ENCODE results near the gene RNF121. TPM values are rescaled to one million over a fixed set of nuclear protein-coding genes. Genes with fewer than 3 reads are reported as not detected.
A peak's percentile ranks its signal among the peaks of the same experiment; 100 is the strongest.

The RNF121 gene
- total RNA-seq, 2 donors from 2014 or later, result 34.4 to 45.5 TPM

DNA sequence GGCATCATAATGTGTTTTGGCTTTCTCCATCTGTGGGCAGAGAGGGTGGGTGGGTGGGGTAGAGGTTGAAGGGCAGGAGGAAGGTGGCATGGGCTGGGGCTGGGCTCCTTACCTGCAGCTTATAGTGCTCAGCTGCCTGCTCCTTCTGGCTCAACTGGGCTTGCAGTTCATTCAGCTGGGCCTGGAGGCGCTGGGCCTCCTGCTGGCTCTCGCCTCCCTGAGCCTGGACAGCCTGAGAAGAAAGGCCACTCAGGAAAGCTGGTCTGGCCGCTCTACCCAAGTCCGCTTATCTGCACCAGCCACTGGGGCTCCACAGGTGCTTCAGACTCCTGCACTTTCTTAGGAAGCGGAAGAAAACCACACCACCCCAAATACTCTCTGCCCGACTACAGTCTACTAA, 80.3 kb downstream of the RNF121 start:
- DNase-seq (ENCODE audit: low spot score), result no peak
- H3K4me3 Mint-ChIP-seq, result no peak overlapping the region
- no peak for ATAC-seq
- H3K9me3 Mint-ChIP-seq, result no peaks in the 10 kb centered on the region
- no peak overlapping the region for H3K27ac Mint-ChIP-seq
- peaks cover 6% of the 10 kb centered on the region for H3K36me3 Mint-ChIP-seq
- H3K4me1 Mint-ChIP-seq (ENCODE audit: low read depth in 2 of 2), result peaks cover 0 to 15% of the 10 kb centered on the region in 2 donors
- H3K27me3 Mint-ChIP-seq, result no peaks in the 10 kb centered on the region

DNA sequence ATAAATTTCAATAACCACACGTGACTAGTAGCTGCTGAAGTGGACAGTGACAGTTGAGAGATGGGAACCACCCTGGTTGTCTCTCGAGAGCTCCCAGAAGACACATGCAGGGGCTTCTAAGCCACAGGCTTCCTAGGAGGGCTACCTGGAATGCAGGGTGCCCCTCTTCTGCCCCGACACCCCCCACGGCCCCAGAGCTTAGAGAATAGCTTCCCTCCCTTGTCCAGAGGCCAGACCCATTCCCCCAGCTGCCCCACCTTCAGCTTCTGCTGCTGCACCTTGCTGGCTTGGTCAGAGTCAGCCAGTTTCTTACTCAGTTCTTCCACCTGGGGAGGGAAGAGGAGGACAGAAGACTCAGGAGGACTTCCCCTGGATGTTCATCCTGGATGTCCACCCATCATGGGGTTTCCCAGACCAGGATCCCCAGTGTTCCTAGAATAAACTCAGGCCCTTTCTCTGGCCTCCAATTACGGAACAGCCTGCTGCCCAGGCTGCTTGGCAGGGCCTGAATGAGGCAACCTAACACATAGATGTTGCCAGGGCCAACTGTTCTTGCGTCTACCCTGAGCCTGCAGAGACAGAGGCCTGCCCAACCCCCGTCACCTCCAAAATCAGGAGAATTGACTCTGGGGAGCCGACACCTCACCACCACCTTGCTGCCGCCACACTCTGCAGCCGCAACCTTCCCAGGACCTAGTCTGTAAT, 81.8 kb downstream of the RNF121 start:
- Mint-ChIP-seq H3K4me3 (no peak overlapping the region), H3K36me3 (peaks cover 20% of the 10 kb centered on the region), H3K27me3 (no peaks in the 10 kb centered on the region), H3K4me1 (ENCODE audit: low read depth in 2 of 2) (peaks cover 0 to 28% of the 10 kb centered on the region in 2 donors), H3K9me3 (no peaks in the 10 kb centered on the region), H3K27ac (peak overlapping the region in 1 of 2 donors; percentile 19)
- DNase-seq (ENCODE audit: low spot score) (no peak), ATAC-seq (no peak)

DNA sequence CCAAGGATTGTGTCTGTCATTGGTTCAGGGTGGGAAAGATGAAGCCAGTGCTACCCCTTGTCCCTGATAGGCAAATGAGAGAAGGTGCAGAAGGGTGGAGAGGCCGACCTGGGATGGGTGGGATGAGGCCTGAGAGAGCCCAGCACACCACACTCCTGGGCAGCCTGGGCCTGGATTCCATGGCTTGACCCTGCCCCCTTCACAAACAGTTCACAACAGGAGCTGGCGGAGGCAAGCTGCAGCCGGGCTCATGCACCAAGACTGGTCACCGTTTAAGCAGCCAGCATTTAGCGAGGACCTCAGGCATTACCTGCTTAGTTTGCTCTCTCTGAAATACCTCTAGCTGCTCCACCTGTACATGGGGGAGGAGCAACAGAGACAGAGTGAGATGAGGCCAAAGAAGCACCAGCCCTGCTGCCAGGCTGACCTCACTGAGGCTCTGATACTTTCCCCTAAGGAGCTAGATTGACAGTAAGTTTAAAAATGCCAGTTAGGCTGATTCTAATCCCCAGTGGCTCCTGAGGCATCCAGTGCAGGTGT, 83.3 kb downstream of the RNF121 start:
- peaks cover 23% of the 10 kb centered on the region for H3K36me3 Mint-ChIP-seq
- H3K4me3 Mint-ChIP-seq, result no peak overlapping the region

DNA sequence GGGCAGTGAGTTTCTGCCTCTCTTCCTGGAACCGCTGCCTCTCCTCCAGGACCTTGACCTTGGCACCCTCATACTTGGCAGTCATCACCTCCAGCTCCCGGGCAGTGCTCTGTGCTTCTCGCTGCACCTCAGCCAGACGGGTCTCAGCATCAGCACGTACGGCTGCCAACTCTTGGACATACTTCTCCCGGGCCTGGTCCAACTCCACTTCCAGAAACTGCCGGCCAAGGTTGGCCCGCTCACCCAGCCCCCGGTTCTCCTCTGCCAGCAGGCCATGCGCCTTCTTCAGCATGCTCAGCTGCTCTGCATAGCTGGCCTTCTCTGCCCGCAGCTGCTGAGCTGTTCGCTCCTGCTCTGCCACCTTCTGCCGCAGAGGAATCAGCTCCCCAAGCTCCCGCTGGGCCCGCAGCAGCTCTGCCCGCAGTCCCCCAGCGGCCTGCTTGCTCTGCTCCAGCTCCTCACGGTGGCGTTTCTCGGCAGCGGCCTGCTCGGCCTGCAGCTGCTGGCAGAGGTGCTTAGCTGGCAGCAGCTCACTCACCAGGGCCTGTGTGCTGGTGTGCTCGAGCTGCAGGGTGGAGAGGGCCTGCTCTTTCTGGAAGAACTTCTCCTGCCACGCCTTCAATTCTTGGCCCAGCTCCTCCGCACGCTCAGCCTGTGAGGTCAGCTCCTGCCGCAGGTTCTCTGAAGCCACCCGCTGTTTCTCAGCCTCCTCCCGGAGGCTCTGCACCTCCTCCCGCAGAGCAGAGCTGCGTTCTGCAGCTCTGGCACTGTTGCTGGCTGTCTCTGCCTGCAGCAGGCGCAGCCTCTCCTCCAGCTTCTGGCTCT, 84.3 kb downstream of the RNF121 start:
- no peak overlapping the region for H3K4me3 Mint-ChIP-seq
- DNase-seq (ENCODE audit: low spot score) (no peak), ATAC-seq (no peak)
- no peaks in the 10 kb centered on the region for H3K27me3 Mint-ChIP-seq
- peaks cover 0 to 21% of the 10 kb centered on the region in 2 donors for H3K4me1 Mint-ChIP-seq (ENCODE audit: low read depth in 2 of 2)
- peaks cover 24% of the 10 kb centered on the region for H3K36me3 Mint-ChIP-seq
- no peaks in the 10 kb centered on the region for H3K9me3 Mint-ChIP-seq
- peak overlapping the region in 1 of 2 donors; percentile 31 for H3K27ac Mint-ChIP-seq

More for the DNA sequence above, 83.3 kb downstream of the RNF121 start:
- Mint-ChIP-seq H3K9me3 (no peaks in the 10 kb centered on the region), H3K4me1 (ENCODE audit: low read depth in 2 of 2) (peaks cover 0 to 24% of the 10 kb centered on the region in 2 donors), H3K27me3 (no peaks in the 10 kb centered on the region), H3K27ac (no peak overlapping the region)
- DNase-seq (ENCODE audit: low spot score), result no peak
- ATAC-seq, result no peak

DNA sequence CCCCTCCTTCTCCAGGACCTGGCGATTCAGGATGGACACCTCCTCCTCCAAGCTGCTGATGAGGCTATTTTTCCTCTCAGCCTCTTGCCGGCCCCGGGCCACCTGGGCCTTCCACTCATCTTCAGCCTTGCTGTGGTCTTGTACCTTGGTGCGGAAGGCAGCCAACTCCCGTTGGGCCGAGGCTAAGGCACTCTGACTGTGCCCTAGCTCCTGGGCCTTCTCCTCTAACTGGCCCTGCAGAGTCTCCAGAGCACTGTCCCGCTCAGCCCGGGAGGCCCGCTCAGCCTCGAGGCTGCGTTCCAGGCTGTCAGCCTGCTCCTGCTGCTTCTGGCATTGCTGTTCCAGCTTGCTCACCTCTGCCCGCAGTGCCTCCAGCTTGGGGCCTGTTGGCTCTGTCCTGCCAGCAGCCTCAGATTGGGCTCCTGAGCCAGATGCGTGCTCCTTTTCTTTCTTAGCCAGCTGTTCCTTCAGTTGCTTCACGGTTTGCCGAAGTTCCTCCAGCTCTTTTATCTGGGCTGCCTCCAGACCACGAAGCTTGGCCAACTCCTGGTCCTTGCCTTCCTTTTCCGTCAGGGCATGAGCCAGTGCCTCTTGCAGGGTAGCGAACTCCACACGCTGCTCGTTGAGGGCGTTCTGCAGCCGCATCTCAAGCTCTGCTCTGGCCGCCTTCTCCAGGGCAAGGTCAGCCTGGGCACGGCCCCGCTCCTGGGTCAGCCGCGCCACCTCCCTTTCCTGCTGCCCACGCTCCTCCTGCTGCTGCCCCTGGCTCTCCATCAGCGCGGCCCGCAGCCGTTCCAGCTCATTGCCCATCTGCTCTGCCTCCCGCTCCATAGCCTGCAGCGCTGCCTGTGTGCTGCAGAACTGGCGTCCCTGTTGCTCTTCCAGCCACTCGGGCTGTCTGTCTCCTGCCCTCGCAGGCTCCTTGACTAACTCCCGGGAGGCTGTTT, 85.2 kb downstream of the RNF121 start:
- H3K4me1 Mint-ChIP-seq (ENCODE audit: low read depth in 2 of 2), result peaks cover 0 to 25% of the 10 kb centered on the region in 2 donors
- no peaks in the 10 kb centered on the region for H3K27me3 Mint-ChIP-seq
- H3K27ac Mint-ChIP-seq, result peak overlapping the region in 1 of 2 donors; percentile 31
- no peak overlapping the region for H3K4me3 Mint-ChIP-seq
- H3K9me3 Mint-ChIP-seq, result no peaks in the 10 kb centered on the region
- DNase-seq (ENCODE audit: low spot score) (peak; percentile 47), ATAC-seq (no peak)
- H3K36me3 Mint-ChIP-seq, result peaks cover 19% of the 10 kb centered on the region

DNA sequence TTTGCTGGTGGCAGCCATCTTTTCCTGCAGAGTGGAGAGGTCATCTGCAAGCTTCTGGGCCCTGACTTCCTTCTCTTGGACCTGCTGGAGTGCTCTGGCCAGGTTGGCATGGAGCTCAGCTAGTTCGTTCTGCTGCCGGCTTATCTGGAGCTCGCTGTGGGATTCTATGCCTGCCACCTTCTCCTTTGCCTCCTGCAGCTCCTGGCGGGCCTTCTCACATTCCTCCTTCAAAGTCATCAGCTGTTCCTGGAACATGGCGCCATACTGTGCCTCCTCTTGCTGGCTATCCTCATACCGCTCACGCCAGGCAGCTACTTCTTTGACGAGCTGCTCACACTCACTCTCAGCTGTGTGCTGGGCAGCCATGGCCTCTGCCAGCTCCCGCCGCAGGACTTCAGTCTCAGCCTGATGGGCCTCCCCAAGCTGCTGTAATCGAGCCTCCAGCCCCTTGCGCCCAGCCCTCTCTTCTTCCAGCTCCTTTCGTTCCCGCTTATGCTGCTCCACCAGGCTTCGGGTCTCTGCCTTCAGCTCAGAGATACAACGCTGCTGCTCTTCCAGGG, 86.0 kb downstream of the RNF121 start:
- ATAC-seq (no peak), DNase-seq (ENCODE audit: low spot score) (peak; percentile 37)
- no peaks in the 10 kb centered on the region for H3K9me3 Mint-ChIP-seq
- no peaks in the 10 kb centered on the region for H3K27me3 Mint-ChIP-seq
- peaks cover 19% of the 10 kb centered on the region for H3K36me3 Mint-ChIP-seq
- H3K27ac Mint-ChIP-seq, result no peak overlapping the region
- H3K4me1 Mint-ChIP-seq (ENCODE audit: low read depth in 2 of 2), result peaks cover 0 to 21% of the 10 kb centered on the region in 2 donors
- no peak overlapping the region for H3K4me3 Mint-ChIP-seq

DNA sequence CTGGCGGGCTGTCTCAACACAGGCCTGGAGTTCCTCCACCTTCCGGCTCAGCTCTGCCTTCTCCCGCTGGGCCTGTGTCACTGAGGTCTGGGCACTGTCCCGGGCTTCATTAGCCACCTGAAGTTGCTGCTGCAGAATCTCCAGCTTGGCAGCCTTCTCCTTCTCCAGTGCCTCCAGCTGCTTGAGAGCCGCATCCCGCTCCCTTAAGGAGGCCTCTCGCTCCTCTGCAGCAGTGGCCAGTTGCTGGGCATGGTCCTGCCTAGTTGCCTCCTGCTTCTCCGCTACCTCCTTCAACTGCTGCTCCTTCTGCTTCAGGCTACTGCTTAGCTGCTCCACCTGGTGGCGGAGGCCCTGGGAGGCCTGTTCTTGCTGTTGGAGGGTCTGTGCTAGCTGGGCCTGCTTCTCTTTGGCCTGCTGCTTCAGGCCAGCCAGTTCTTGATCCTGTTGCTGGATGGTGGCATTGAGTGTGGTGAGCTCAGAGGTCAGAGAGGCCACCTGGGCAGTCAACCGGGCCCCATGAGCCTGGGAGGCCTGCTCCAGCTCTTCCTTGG, 86.7 kb downstream of the RNF121 start:
- DNase-seq (ENCODE audit: low spot score), result peak; percentile 23
- H3K27me3 Mint-ChIP-seq, result no peaks in the 10 kb centered on the region
- peaks cover 25% of the 10 kb centered on the region for H3K36me3 Mint-ChIP-seq
- ATAC-seq, result no peak
- H3K4me1 Mint-ChIP-seq (ENCODE audit: low read depth in 2 of 2), result peaks cover 0 to 21% of the 10 kb centered on the region in 2 donors
- H3K4me3 Mint-ChIP-seq, result no peak overlapping the region
- no peak overlapping the region for H3K27ac Mint-ChIP-seq
- no peaks in the 10 kb centered on the region for H3K9me3 Mint-ChIP-seq

DNA sequence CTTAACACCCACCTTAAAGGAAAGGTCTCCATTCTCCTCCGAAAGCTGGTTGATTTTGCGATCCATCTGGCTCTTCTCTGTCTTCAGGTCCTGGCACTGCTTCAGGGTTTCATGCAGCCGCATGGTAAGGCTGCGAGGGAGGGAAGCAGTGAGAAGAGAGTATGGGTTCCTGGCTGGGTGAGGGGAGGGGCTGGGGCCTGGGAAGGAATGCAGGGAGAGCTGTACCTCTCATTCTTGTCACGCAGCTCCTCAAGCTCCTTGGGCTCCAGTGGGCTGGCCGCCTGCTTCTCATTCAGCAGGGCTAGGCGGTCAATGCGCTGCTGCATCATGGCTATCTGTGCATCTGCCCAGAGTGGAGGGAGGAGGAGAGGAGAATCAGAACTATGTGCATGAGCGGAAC, 89.3 kb downstream of the RNF121 start:
- peak overlapping the region in 1 of 2 donors; percentile 49 for H3K27ac Mint-ChIP-seq
- peaks cover 25% of the 10 kb centered on the region for H3K36me3 Mint-ChIP-seq
- H3K4me3 Mint-ChIP-seq, result no peak overlapping the region
- ATAC-seq, result no peak
- no peak for DNase-seq (ENCODE audit: low spot score)
- H3K4me1 Mint-ChIP-seq (ENCODE audit: low read depth in 2 of 2), result peaks cover 0 to 24% of the 10 kb centered on the region in 2 donors
- H3K27me3 Mint-ChIP-seq, result no peaks in the 10 kb centered on the region
- no peaks in the 10 kb centered on the region for H3K9me3 Mint-ChIP-seq

DNA sequence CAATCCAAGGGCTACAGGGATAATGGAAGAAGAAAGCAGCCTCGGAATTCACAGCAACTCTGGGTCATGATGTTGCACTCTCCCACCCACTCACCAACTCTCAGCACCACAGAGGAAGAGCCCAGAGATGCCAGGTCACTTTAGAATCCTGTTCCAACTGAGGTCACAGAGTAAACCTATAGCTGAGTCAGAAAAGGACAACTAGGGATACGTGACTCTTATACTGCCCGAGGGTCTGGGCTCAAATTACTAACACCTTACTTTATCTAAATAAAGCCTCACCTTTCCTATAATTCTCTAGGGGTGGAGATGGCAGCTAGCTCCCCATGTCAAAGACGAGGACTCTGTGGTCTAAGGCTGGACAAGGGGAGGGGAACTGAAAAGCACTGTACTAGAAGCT, 94.5 kb downstream of the RNF121 start:
- DNase-seq (ENCODE audit: low spot score) (no peak), ATAC-seq (no peak)
- H3K4me3 Mint-ChIP-seq, result no peak overlapping the region
- H3K36me3 Mint-ChIP-seq, result peaks cover 13% of the 10 kb centered on the region
- no peaks in the 10 kb centered on the region for H3K27me3 Mint-ChIP-seq
- H3K27ac Mint-ChIP-seq, result no peak overlapping the region
- H3K4me1 Mint-ChIP-seq (ENCODE audit: low read depth in 2 of 2), result peaks cover 10 to 18% of the 10 kb centered on the region in 2 donors
- no peaks in the 10 kb centered on the region for H3K9me3 Mint-ChIP-seq

DNA sequence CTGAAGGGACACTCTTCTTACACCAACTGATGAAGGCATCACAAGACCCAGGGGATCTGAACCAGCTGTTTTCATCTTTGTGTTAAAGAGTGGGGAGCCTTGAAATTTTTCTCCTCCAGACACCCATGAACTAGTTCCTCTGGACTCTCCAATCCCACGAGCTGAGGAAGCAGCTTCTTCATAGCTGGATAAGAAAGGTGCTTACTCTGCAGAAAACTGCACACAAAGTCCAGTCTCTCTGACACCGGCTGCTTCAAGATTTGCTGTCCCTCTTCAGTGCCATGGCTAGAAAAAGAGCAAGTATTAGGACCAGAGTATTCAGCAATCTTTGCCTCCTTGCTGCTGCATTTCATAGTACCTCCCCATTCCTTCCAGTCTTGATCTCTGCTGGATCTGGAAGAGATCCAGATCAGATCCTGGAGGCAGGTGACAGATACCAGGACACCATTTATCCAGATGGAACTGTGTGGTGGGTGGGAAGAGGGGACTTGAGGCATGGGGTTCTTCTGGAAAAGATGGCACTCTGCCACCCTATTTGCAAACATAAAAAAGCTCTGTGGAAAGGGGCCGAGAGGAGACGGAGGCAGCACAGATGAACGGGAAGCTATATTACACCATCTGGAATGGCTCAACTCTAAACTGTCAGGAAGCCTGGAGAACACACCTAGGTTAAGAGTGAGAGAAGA, 95.4 kb downstream of the RNF121 start:
- Mint-ChIP-seq H3K36me3 (peaks cover 13% of the 10 kb centered on the region), H3K27ac (no peak overlapping the region), H3K4me3 (no peak overlapping the region), H3K27me3 (no peaks in the 10 kb centered on the region), H3K4me1 (ENCODE audit: low read depth in 2 of 2) (peaks cover 8 to 18% of the 10 kb centered on the region in 2 donors), H3K9me3 (no peaks in the 10 kb centered on the region)
- DNase-seq (ENCODE audit: low spot score) (no peak), ATAC-seq (no peak)

DNA sequence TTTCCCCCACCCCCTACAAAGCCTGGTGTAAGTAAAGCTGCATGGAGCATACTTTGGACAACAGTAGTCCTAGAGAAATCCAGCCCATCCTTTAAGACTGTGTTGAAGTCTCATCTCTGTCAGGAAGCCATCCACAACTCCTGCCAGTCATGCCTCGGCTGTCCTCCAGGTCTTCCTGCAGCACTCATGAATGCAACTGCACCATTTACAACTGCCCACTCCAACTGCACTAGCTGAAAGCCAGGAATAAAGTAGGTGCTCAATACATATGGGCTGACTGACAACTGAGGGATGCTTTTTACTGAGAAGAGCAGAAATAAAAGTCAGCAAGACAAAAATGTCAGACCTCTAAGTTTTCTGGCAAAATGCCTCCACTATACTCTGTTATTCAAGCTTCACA, 97.2 kb downstream of the RNF121 start:
- no peaks in the 10 kb centered on the region for H3K9me3 Mint-ChIP-seq
- peaks cover 17 to 27% of the 10 kb centered on the region in 2 donors for H3K4me1 Mint-ChIP-seq (ENCODE audit: low read depth in 2 of 2)
- no peak overlapping the region for H3K27ac Mint-ChIP-seq
- H3K4me3 Mint-ChIP-seq, result no peak overlapping the region
- H3K36me3 Mint-ChIP-seq, result peaks cover 12% of the 10 kb centered on the region
- H3K27me3 Mint-ChIP-seq, result no peaks in the 10 kb centered on the region
- DNase-seq (ENCODE audit: low spot score) (no peak), ATAC-seq (no peak)

DNA sequence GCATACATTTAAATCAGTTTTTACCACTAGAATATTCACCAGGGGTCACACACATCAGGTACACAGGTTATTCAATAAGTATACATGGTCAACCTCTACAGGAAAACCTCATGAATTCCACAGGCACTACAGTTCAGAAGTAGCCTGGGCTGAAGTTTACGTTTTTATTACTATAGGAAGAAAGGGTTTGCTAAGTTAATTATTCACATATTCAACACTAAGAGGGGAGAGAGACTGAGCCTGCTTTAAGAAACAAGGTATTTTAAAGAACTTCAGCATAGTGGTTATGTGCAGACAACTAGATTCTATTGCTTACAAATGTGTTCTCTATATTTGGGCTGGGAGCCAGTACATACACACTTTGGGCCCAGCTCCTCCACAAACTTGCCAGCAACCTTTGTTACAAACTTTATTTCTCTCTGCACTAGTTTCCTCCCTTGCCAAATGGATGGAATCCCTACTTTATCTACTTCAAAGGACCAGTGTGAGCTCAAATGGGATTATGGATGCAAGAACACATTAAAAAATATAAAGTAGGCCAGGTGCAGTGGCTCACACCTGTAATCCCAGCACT, 101.7 kb downstream of the RNF121 start:
- peaks cover 16 to 24% of the 10 kb centered on the region in 2 donors for H3K4me1 Mint-ChIP-seq (ENCODE audit: low read depth in 2 of 2)
- H3K27ac Mint-ChIP-seq, result peak overlapping the region; percentile 9 to 52
- no peak for DNase-seq (ENCODE audit: low spot score)
- no peaks in the 10 kb centered on the region for H3K9me3 Mint-ChIP-seq
- no peak for ATAC-seq
- H3K27me3 Mint-ChIP-seq, result no peaks in the 10 kb centered on the region
- H3K36me3 Mint-ChIP-seq, result peaks cover 12% of the 10 kb centered on the region
- H3K4me3 Mint-ChIP-seq, result no peak overlapping the region

Data from natural killer cell treated with Interleukin-12 subunit alpha and Interleukin-12 subunit beta and Interleukin-15 and Interleukin-18, amount 100 ng/mL, for 72 hours (primary cell).